Measurements from ENCODE around the gene ZNF778. TPM values are rescaled to one million over a fixed set of nuclear protein-coding genes. Genes with fewer than 3 reads are reported as not detected.
"Not testable (repeated sequence)": the region's sequence is repeated elsewhere in the genome, so short reads cannot be mapped to it uniquely, and the experiment has no call there.

Gene ZNF778
- total RNA-seq, 1 donor = 34.2 TPM

- H3K4me1 ChIP-seq (ENCODE audit: insufficient read depth, low read length) = no peaks in the 10 kb centered on the region
- H3K27me3 ChIP-seq (ENCODE audit: insufficient read depth, low read length) = no peaks in the 10 kb centered on the region
- H3K4me3 ChIP-seq (ENCODE audit: low read length) = no peak overlapping the region
- H3K9me3 ChIP-seq (ENCODE audit: low read depth, low read length) = no peaks in the 10 kb centered on the region
Observed at GRCh38 chr16:89176147-89176690, 41.3 kb upstream of the ZNF778 start.

GRCh38 chr16:89176717-89177116 is 40.8 kb upstream of the ZNF778 start:
- H3K4me3 ChIP-seq (ENCODE audit: low read length) = no peak overlapping the region

GRCh38 chr16:89177501-89177900 is 40.0 kb upstream of the ZNF778 start:
- Histone ChIP-seq H3K4me1 (ENCODE audit: insufficient read depth, low read length) (no peaks in the 10 kb centered on the region), H3K9me3 (ENCODE audit: low read depth, low read length) (no peaks in the 10 kb centered on the region), H3K4me3 (ENCODE audit: low read length) (no peak overlapping the region), H3K27me3 (ENCODE audit: insufficient read depth, low read length) (no peaks in the 10 kb centered on the region)

More at GRCh38 chr16:89176717-89177116, 40.8 kb upstream of the ZNF778 start:
- H3K27me3 ChIP-seq (ENCODE audit: insufficient read depth, low read length) = no peaks in the 10 kb centered on the region
- no peaks in the 10 kb centered on the region for H3K9me3 ChIP-seq (ENCODE audit: low read depth, low read length)
- H3K4me1 ChIP-seq (ENCODE audit: insufficient read depth, low read length) = no peaks in the 10 kb centered on the region

GRCh38 chr16:89178453-89179147 is 38.9 kb upstream of the ZNF778 start:
- Histone ChIP-seq H3K4me3 (ENCODE audit: low read length) (no peak overlapping the region), H3K9me3 (ENCODE audit: low read depth, low read length) (no peaks in the 10 kb centered on the region), H3K4me1 (ENCODE audit: insufficient read depth, low read length) (no peaks in the 10 kb centered on the region), H3K27me3 (ENCODE audit: insufficient read depth, low read length) (no peaks in the 10 kb centered on the region)

- Histone ChIP-seq H3K27me3 (ENCODE audit: insufficient read depth, low read length) (no peaks in the 10 kb centered on the region), H3K4me3 (ENCODE audit: low read length) (no peak overlapping the region), H3K4me1 (ENCODE audit: insufficient read depth, low read length) (no peaks in the 10 kb centered on the region), H3K9me3 (ENCODE audit: low read depth, low read length) (no peaks in the 10 kb centered on the region)
Observed at GRCh38 chr16:89179148-89179484, 38.4 kb upstream of the ZNF778 start.

- no peaks in the 10 kb centered on the region for H3K27me3 ChIP-seq (ENCODE audit: insufficient read depth, low read length)
- no peak overlapping the region for H3K4me3 ChIP-seq (ENCODE audit: low read length)
- H3K4me1 ChIP-seq (ENCODE audit: insufficient read depth, low read length) = no peaks in the 10 kb centered on the region
- no peaks in the 10 kb centered on the region for H3K9me3 ChIP-seq (ENCODE audit: low read depth, low read length)
Observed at GRCh38 chr16:89179656-89180315, 37.7 kb upstream of the ZNF778 start.

- H3K27me3 ChIP-seq (ENCODE audit: insufficient read depth, low read length) = no peaks in the 10 kb centered on the region
- no peaks in the 10 kb centered on the region for H3K4me1 ChIP-seq (ENCODE audit: insufficient read depth, low read length)
- H3K4me3 ChIP-seq (ENCODE audit: low read length) = no peak overlapping the region
- no peaks in the 10 kb centered on the region for H3K9me3 ChIP-seq (ENCODE audit: low read depth, low read length)
Observed at GRCh38 chr16:89183463-89183862, 34.0 kb upstream of the ZNF778 start.

- Histone ChIP-seq H3K27me3 (ENCODE audit: insufficient read depth, low read length) (no peaks in the 10 kb centered on the region), H3K9me3 (ENCODE audit: low read depth, low read length) (no peaks in the 10 kb centered on the region), H3K4me1 (ENCODE audit: insufficient read depth, low read length) (no peaks in the 10 kb centered on the region), H3K4me3 (ENCODE audit: low read length) (no peak overlapping the region)
Observed at GRCh38 chr16:89183975-89184676, 33.4 kb upstream of the ZNF778 start.

GRCh38 chr16:89184677-89184932 is 32.9 kb upstream of the ZNF778 start:
- Histone ChIP-seq H3K4me1 (ENCODE audit: insufficient read depth, low read length) (no peaks in the 10 kb centered on the region), H3K4me3 (ENCODE audit: low read length) (no peak overlapping the region), H3K27me3 (ENCODE audit: insufficient read depth, low read length) (no peaks in the 10 kb centered on the region), H3K9me3 (ENCODE audit: low read depth, low read length) (no peaks in the 10 kb centered on the region)

- Histone ChIP-seq H3K9me3 (ENCODE audit: low read depth, low read length) (no peaks in the 10 kb centered on the region), H3K4me1 (ENCODE audit: insufficient read depth, low read length) (no peaks in the 10 kb centered on the region), H3K27me3 (ENCODE audit: insufficient read depth, low read length) (no peaks in the 10 kb centered on the region), H3K4me3 (ENCODE audit: low read length) (no peak overlapping the region)
Observed at GRCh38 chr16:89184933-89185794, 32.3 kb upstream of the ZNF778 start.

GRCh38 chr16:89185887-89186592 is 31.5 kb upstream of the ZNF778 start:
- not testable (repeated sequence) for H3K27me3 ChIP-seq (ENCODE audit: insufficient read depth, low read length); H3K4me1 ChIP-seq (ENCODE audit: insufficient read depth, low read length); H3K9me3 ChIP-seq (ENCODE audit: low read depth, low read length); H3K4me3 ChIP-seq (ENCODE audit: low read length)

GRCh38 chr16:89186593-89187031 is 30.9 kb upstream of the ZNF778 start:
- not testable (repeated sequence) for H3K4me3 ChIP-seq (ENCODE audit: low read length); H3K4me1 ChIP-seq (ENCODE audit: insufficient read depth, low read length); H3K27me3 ChIP-seq (ENCODE audit: insufficient read depth, low read length); H3K9me3 ChIP-seq (ENCODE audit: low read depth, low read length)

- Histone ChIP-seq H3K9me3 (ENCODE audit: low read depth, low read length) (no peaks in the 10 kb centered on the region), H3K27me3 (ENCODE audit: insufficient read depth, low read length) (no peaks in the 10 kb centered on the region), H3K4me1 (ENCODE audit: insufficient read depth, low read length) (peaks cover 3% of the 10 kb centered on the region), H3K4me3 (ENCODE audit: low read length) (no peak overlapping the region)
Observed at GRCh38 chr16:89187032-89187769, 30.3 kb upstream of the ZNF778 start.
